HepG2 (cell line): ENCODE data around the gene EFCAB14. TPM values are rescaled to one million over a fixed set of nuclear protein-coding genes. Genes with fewer than 3 reads are reported as not detected.

ENCODE experiments used
- ATAC-seq: fragments of 200-7000 bp; cut with Tn5 transposase; 3 replicates; pipeline ENCODE4 v1.9.1; 2020; ENCODE audit warnings: mild to moderate bottlenecking, moderate library complexity
- BruUV-seq: library from RNA; stranded (reverse); fragments of 400-500 nt; replicated peaks from 2 replicates; lab custom pipeline; 2021; lab: Mats Ljungman, UMichigan
- CTCF ChIA-PET: fragments of 300-600 bp; formaldehyde crosslinking; extraction: SDS; loops from one replicate; lab custom pipeline; 2021; ENCODE audit warnings: low total read pairs, inconsistent platforms, low intra/inter-chr PET ratio; lab: Yijun Ruan, JAX
- POLR2A ChIA-PET: fragments of 350-600 bp; sonication (Branson Sonifier 250); formaldehyde crosslinking; loops from one replicate; lab custom pipeline; 2020; ENCODE audit warnings: antibody characterized with exemption, inconsistent platforms; lab: Yijun Ruan, JAX
- DNase-seq: peaks from one replicate; pipeline ENCODE4 v3.0.0-alpha.2; 2015; ENCODE audit warnings: low spot score
- FAIRE-seq: peaks from 3 replicates; lab custom pipeline; 2011; peaks lifted over from hg19 to GRCh38; lab: Jason Lieb, UNC
- H2AFZ ChIP-seq: one replicate; pipeline ENCODE4 v1.6.1; 2011; ENCODE audit warnings: low read length, inconsistent platforms
- H3K27ac ChIP-seq: fragments of 300-600 bp; 3 replicates; pipeline ENCODE4 v1.8.0; 2011; ENCODE audit warnings: mixed run types, mild to moderate bottlenecking, mixed read lengths, low read length, inconsistent platforms; ENCODE audit not compliant: insufficient read depth; ENCODE audit errors: extremely low read length
- H3K27me3 ChIP-seq, 2 experiments: fragments of 200-600 bp in 1 of 2; 2 replicates in 1 of 2; 3 replicates in 1 of 2; pipeline versions ENCODE4 v1.6.0 to v1.8.0; 2011; ENCODE audit warnings: low read length in 2 of 2, mild to moderate bottlenecking in 2 of 2, moderate library complexity in 2 of 2, inconsistent platforms in 1 of 2; ENCODE audit not compliant: insufficient read depth in 2 of 2, control insufficient read depth in 1 of 2
- H3K36me3 ChIP-seq, 2 experiments: fragments of 200-600 bp in 1 of 2; replicated peaks in 1 of 2; 2 replicates in 1 of 2; 3 replicates in 1 of 2; pipeline versions ENCODE4 v1.5.1 to v1.8.0; 2011; ENCODE audit warnings: low read length in 2 of 2, inconsistent platforms in 1 of 2; ENCODE audit not compliant: insufficient read depth in 2 of 2, control insufficient read depth in 1 of 2
- H3K4me1 ChIP-seq: 2 replicates; pipeline ENCODE4 v1.5.1; 2012; ENCODE audit warnings: low read length, inconsistent platforms; ENCODE audit not compliant: insufficient read depth
- H3K4me2 ChIP-seq: 2 replicates; pipeline ENCODE4 v1.6.0; 2011; ENCODE audit warnings: low read depth, low read length, inconsistent platforms
- H3K4me3 ChIP-seq, 3 experiments: fragments of 200-600 bp in 1 of 3; sonication (generic), shearing (Covaris generic) in 1 of 3; replicated peaks in 1 of 3; 2 replicates each; pipeline ENCODE4 v1.5.1; 2011 to 2016; ENCODE audit warnings: low read length in 3 of 3, inconsistent platforms in 2 of 3, low read depth in 2 of 3, mild to moderate bottlenecking in 2 of 3, control low read depth in 1 of 3, mixed read lengths in 1 of 3; ENCODE audit not compliant: insufficient read depth in 1 of 3
- H3K79me2 ChIP-seq: one replicate; pipeline ENCODE4 v1.6.1; 2011; ENCODE audit warnings: low read length, inconsistent platforms; ENCODE audit not compliant: insufficient read depth
- H3K9ac ChIP-seq: 2 replicates; pipeline ENCODE4 v1.6.0; 2011; ENCODE audit warnings: mild to moderate bottlenecking, low read depth, low read length, inconsistent platforms; ENCODE audit not compliant: insufficient read depth
- H3K9me3 ChIP-seq: 2 replicates; pipeline ENCODE4 v1.5.1; 2012; ENCODE audit warnings: mild to moderate bottlenecking, low read length
- H4K20me1 ChIP-seq: 2 replicates; pipeline ENCODE4 v1.6.0; 2011; ENCODE audit warnings: inconsistent platforms, mild to moderate bottlenecking, low read length, moderate library complexity; ENCODE audit not compliant: insufficient read depth
- BRCA1 ChIP-seq: sonication (generic); formaldehyde crosslinking; IDR thresholded peaks from 2 replicates; pipeline ENCODE4 v1.4.0; 2020; ENCODE audit warnings: missing genetic modification reagents
- CC2D1A ChIP-seq: sonication (generic); formaldehyde crosslinking; IDR thresholded peaks from 2 replicates; pipeline ENCODE4 v1.8.1; 2023; ENCODE audit warnings: mild to moderate bottlenecking, missing genetic modification reagents
- MEIS1 ChIP-seq: sonication (generic); formaldehyde crosslinking; IDR thresholded peaks from 2 replicates; pipeline ENCODE4 v1.9.0; 2021; ENCODE audit warnings: mild to moderate bottlenecking, missing genetic modification reagents, moderate library complexity, borderline replicate concordance
- NCOA1 ChIP-seq: sonication (generic); formaldehyde crosslinking; IDR thresholded peaks from 2 replicates; pipeline ENCODE4 v1.9.0; 2021; ENCODE audit warnings: missing genetic modification reagents
- SATB2 ChIP-seq: sonication (generic); formaldehyde crosslinking; IDR thresholded peaks from 2 replicates; pipeline ENCODE4 v1.5.0; 2020; ENCODE audit warnings: missing genetic modification reagents
- ZFAT ChIP-seq: sonication (generic); formaldehyde crosslinking; conservative IDR thresholded peaks from 2 replicates; pipeline ENCODE4 v1.8.1; 2023; ENCODE audit warnings: missing genetic modification reagents, inconsistent platforms
- ZNF296 ChIP-seq: sonication (generic); formaldehyde crosslinking; conservative IDR thresholded peaks from 2 replicates; pipeline ENCODE4 v1.5.0; 2020; ENCODE audit warnings: mild to moderate bottlenecking, missing genetic modification reagents
- ZNF431 ChIP-seq: sonication (generic); formaldehyde crosslinking; IDR thresholded peaks from 2 replicates; pipeline ENCODE4 v1.9.0; 2022; ENCODE audit warnings: missing genetic modification reagents, low read depth, mild to moderate bottlenecking, borderline replicate concordance
- ZNF792 ChIP-seq: IDR thresholded peaks from 2 replicates; pipeline ENCODE4 v1.6.1; 2016
- WGBS: methylation state at CpG from one replicate; pipeline ENCODE4 v1.1.6; 2017; ENCODE audit warnings: low lambda C conversion rate; 5-methylcytosine and 5-hydroxymethylcytosine counted together
- in situ Hi-C: cut with HindIII; loops from 2 replicates; pipeline ENCODE4 v1.10.0; 2017; ENCODE audit warnings: low pct_unique_long_range_greater_than_20kb; ENCODE audit not compliant: extremely low pct_ligation_motif_present
- intact Hi-C: fragments of 100-400 bp; cut with micrococcal nuclease; formaldehyde crosslinking; loops from one replicate; pipeline ENCODE4 v1.10.0; 2022; ENCODE audit not compliant: unreplicated experiment
- polyA plus RNA-seq, 8 experiments: library from polyadenylated mRNA; depleted of rRNA in 3 of 8; stranded (reverse) in 7 of 8; unstranded in 1 of 8; fragments of >200 nt; fragmentation: Illumina TruSeq in 4 of 8; extraction: Trizol in 4 of 8; gene quantifications; 2 replicates each; pipeline versions ENCODE4 v1.2.1 to v1.2.3, GENCODE V29; 2011 to 2016; ENCODE audit warnings: low read depth in 4 of 8, missing spikeins in 1 of 8, mixed read lengths in 1 of 8; ENCODE audit not compliant: insufficient read depth in 1 of 8
- total RNA-seq, 5 experiments: library from RNA; depleted of rRNA; stranded (reverse); fragments of >200 nt; fragmentation: Illumina TruSeq; extraction: Trizol; gene quantifications; 2 replicates each; pipeline ENCODE4 v1.2.3, GENCODE V29; 2016; ENCODE audit warnings: low read depth in 1 of 5
- TF ChIP-seq, protein P1 (sequence below): sonication (generic); formaldehyde crosslinking; conservative IDR thresholded peaks from 2 replicates; pipeline ENCODE4 v1.4.0; 2020; ENCODE audit warnings: missing genetic modification reagents

Gene EFCAB14
- total and polyA plus RNA-seq, 2 of the 13 experiments (the other 11 are each of a cell fraction or from before 2014, with no cell fraction given) = 13.4 to 17.9 TPM

DNA sequence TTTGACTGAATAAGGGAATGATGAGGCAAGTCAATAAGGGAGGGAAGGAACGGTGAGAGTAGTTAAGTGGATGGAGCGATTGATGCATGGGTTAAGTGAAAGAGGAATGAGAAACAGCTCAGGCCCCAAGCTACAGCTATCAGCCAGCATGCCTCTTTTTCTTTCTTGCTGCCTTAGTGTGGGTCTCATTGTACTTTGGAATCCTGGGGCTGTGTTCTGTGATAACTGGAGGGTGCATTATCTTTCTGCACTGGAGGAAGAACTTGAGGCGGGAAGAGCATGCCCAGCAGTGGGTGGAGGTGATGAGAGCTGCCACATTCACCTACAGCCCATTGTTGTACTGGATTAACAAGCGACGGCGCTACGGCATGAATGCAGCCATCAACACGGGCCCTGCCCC is 46.2 kb downstream of the EFCAB14 start:
- Histone ChIP-seq H3K36me3 (peaks cover 5 to 18% of the 10 kb centered on the region in 2 experiments; a peak in 4 of 5 replicates), H3K27me3 (no peaks in the 10 kb centered on the region; a peak in 1 of 5 replicates), H2AFZ (no peak overlapping the region), H3K79me2 (no peaks in the 10 kb centered on the region), H4K20me1 (no peaks in the 10 kb centered on the region), H3K4me2 (no peak overlapping the region), H3K9me3 (no peaks in the 10 kb centered on the region), H3K4me1 (no peaks in the 10 kb centered on the region; the same call in 1 of the 2 replicates), H3K27ac (no peak overlapping the region), H3K9ac (no peak overlapping the region), H3K4me3 (no peak overlapping the region)
- POLR2A ChIA-PET = no interaction called here
- CTCF ChIA-PET = no interaction called here
- intact Hi-C loops = no loop called here
- BruUV-seq = no TSS peak
- ATAC-seq (no peak), FAIRE-seq (no peak), DNase-seq (no peak)
- TF ChIP-seq ZFAT (CRISPR knock-in tag) (no peak), ZNF296 (CRISPR knock-in tag) (no peak), ZNF792 (CRISPR knock-in tag) (no peak)
- WGBS = 80% methylated on average over 8 of the region's 8 CpGs
- in situ Hi-C loops = no loop called here

DNA sequence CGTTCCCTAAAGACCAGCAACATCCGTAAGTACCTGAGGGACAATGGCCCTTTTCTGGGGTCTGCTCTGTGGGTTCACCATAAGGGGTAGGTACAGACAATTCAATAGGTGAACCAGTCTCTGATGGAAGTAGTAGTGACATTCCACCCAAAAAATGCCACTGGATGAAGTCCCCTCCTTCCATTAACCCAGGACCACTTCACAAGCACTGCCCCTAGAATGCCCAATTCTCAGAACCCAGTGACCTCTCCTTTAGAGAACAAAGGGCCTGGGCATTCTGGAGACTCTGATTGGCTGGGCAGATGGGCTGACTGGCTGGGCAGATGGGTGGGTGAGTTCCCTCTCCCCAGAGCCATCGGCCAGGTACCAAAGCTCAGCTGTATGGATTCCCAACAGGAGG is 47.4 kb downstream of the EFCAB14 start, which contains the start of gene TEX38:
TSS of gene TEX38 (plus strand) at position 301 of the 400 bp plus-strand sequence. CDS start at position 382, 81 bp downstream.
- peaks cover 9% of the 10 kb centered on the region for H3K4me1 ChIP-seq
- POLR2A ChIA-PET = no interaction called here
- no peak within 1 kb of the TSS for H3K27ac ChIP-seq
- H3K27me3 ChIP-seq = no peaks in the 10 kb centered on the region; a peak in 1 of 5 replicates
- no peaks in the 10 kb centered on the region for H3K9me3 ChIP-seq
- no peak within 1 kb of the TSS for H3K4me3 ChIP-seq
- in situ Hi-C loops (no loop called here), intact Hi-C loops (no loop called here)
- H3K79me2 ChIP-seq = peaks cover 9% of the 10 kb centered on the region
- BruUV-seq = no TSS peak
- no peak for TF ChIP-seq BRCA1 (CRISPR knock-in tag)
- no peak for TF ChIP-seq ZNF431 (CRISPR knock-in tag)
- TF ChIP-seq MEIS1 (CRISPR knock-in tag) = no peak
- TF ChIP-seq, protein P1, sequence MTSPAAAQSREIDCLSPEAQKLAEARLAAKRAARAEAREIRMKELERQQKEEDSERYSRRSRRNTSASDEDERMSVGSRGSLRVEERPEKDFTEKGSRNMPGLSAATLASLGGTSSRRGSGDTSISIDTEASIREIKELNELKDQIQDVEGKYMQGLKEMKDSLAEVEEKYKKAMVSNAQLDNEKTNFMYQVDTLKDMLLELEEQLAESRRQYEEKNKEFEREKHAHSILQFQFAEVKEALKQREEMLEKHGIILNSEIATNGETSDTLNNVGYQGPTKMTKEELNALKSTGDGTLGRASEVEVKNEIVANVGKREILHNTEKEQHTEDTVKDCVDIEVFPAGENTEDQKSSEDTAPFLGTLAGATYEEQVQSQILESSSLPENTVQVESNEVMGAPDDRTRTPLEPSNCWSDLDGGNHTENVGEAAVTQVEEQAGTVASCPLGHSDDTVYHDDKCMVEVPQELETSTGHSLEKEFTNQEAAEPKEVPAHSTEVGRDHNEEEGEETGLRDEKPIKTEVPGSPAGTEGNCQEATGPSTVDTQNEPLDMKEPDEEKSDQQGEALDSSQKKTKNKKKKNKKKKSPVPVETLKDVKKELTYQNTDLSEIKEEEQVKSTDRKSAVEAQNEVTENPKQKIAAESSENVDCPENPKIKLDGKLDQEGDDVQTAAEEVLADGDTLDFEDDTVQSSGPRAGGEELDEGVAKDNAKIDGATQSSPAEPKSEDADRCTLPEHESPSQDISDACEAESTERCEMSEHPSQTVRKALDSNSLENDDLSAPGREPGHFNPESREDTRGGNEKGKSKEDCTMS = no peak
- no peak for TF ChIP-seq SATB2 (CRISPR knock-in tag)
- TF ChIP-seq CC2D1A (CRISPR knock-in tag) = no peak
- no peak for TF ChIP-seq NCOA1 (CRISPR knock-in tag)
- H3K4me2 ChIP-seq = no peak within 1 kb of the TSS
- H3K36me3 ChIP-seq = peaks cover 2 to 14% of the 10 kb centered on the region in 2 experiments; a peak in 3 of 5 replicates
- CTCF ChIA-PET = no interaction called here
- FAIRE-seq (no peak), DNase-seq (no peak), ATAC-seq (no peak)
- WGBS = 100% methylated on average over 2 of the region's 3 CpGs
- no peaks in the 10 kb centered on the region for H4K20me1 ChIP-seq
- H2AFZ ChIP-seq = no peak within 1 kb of the TSS
- no peak within 1 kb of the TSS for H3K9ac ChIP-seq
